Right lobe of liver (tissue), 6 donors: ENCODE results near the gene NPAS1. TPM values are rescaled to one million over a fixed set of nuclear protein-coding genes. Genes with fewer than 3 reads are reported as not detected.

ENCODE experiments used
- ATAC-seq, 4 donors: fragments of 200-7000 bp; cut with Tn5 transposase; one replicate each; pipeline ENCODE4 v1.9.1; 2020; ENCODE audit warnings: mild to moderate bottlenecking in 4 of 4, moderate library complexity in 4 of 4
- DNase-seq, 3 donors: peaks; one replicate each; pipeline ENCODE4 v3.0.0-alpha.2; 2020
- H3K27ac ChIP-seq, 3 donors: fragments of 200-600 bp; one replicate each; pipeline ENCODE4 v1.8.0; 2022
- H3K27me3 ChIP-seq, 2 donors: fragments of 200-600 bp; one replicate each; pipeline ENCODE4 v1.8.0; 2022
- H3K36me3 ChIP-seq, 4 donors: fragments of 200-600 bp; sonication (generic) in 1 of 4; one replicate each; pipeline versions ENCODE4 v1.5.1 to v1.8.0; 2017 to 2022; ENCODE audit warnings: control low read depth in 1 of 4
- H3K4me1 ChIP-seq, 4 donors: fragments of 200-600 bp; sonication (generic) in 1 of 4; one replicate each; pipeline versions ENCODE4 v1.5.1 to v1.8.0; 2017 to 2022; ENCODE audit warnings: control low read depth in 1 of 4
- H3K4me3 ChIP-seq, 3 donors: fragments of 200-600 bp; one replicate each; pipeline ENCODE4 v1.8.0; 2022
- H3K9me3 ChIP-seq, 4 donors: fragments of 200-600 bp; sonication (generic) in 1 of 4; one replicate each; pipeline versions ENCODE4 v1.5.1 to v1.8.0; 2017 to 2022; ENCODE audit warnings: control low read depth in 1 of 4
- CTCF ChIP-seq, 4 donors: fragments of 200-600 bp in 3 of 4; fragments of 450-650 bp in 1 of 4; IDR thresholded peaks; one replicate each; pipeline versions ENCODE4 v1.5.1 to v1.8.0; 2016 to 2022; ENCODE audit warnings: antibody characterized with exemption in 4 of 4, mild to moderate bottlenecking in 2 of 4
- POLR2A ChIP-seq: fragments of 450-650 bp; IDR thresholded peaks from one replicate; pipeline ENCODE4 v1.6.1; 2017; ENCODE audit warnings: antibody characterized with exemption, mild to moderate bottlenecking
- WGBS: methylation state at CpG from one replicate; pipeline ENCODE4 v1.1.6; 2018; ENCODE audit warnings: low coverage, low lambda C conversion rate; ENCODE audit not compliant: insufficient coverage; ENCODE audit errors: missing lambda C conversion rate; 5-methylcytosine and 5-hydroxymethylcytosine counted together
- intact Hi-C, 2 donors: fragments of 100-400 bp; cut with DNase I; formaldehyde crosslinking; loops; one replicate each; pipeline versions ENCODE4 v1.11.2 to v1.14.1; 2022
- total RNA-seq, 6 experiments: library from RNA; depleted of rRNA in 2 of 6; stranded (reverse); fragments of >200 nt in 2 of 6; fragmentation: NEBNext Ultra II Directional in 3 of 6; extraction: Animal tissue kit (Norgen Biotek cat#: 25700) in 3 of 6; gene quantifications; one replicate each; pipeline versions ENCODE4 v1.1.0 to v1.2.4, GENCODE V29; 2016 to 2023
- donor health status: DM: no; HTN: yes; CAD: no.
- donor health status: DM: no; HTN: no; CAD: no.
- donor health status: DM: no; HTN: no; CAD: no.
- donor health status: DM: no; HTN: yes; CAD: no.
- donor health status: DM: no; HTN: yes; CAD: no.

The NPAS1 gene
- total RNA-seq, 6 experiments from 2014 or later: 1.3 to 1.7 TPM; not detected in 4

GRCh38 chr19:47069795-47070194, 50.2 kb downstream of the NPAS1 start:
- intact Hi-C loops: loop anchor here in 1 of 2 donors (10.0 kb wide), 1 partner anchor 55 kb away; no protein-coding TSS in a partner anchor
- WGBS: 45% methylated on average over 1 of the region's 15 CpGs
- Histone ChIP-seq H3K4me3 (no peak overlapping the region), H3K36me3 (peaks cover 0 to 65% (median 32%) of the 10 kb centered on the region in 4 donors), H3K27ac (no peak overlapping the region), H3K9me3 (no peaks in the 10 kb centered on the region), H3K4me1 (no peaks in the 10 kb centered on the region), H3K27me3 (no peaks in the 10 kb centered on the region)
- DNase-seq (no peak), ATAC-seq (no peak)
- TF ChIP-seq CTCF (IDR thresholded peaks at IDR 0.05) (no peak), POLR2A (no peak)

GRCh38 chr19:47070756-47071155, 51.1 kb downstream of the NPAS1 start:
- Histone ChIP-seq H3K9me3 (no peaks in the 10 kb centered on the region), H3K4me1 (no peaks in the 10 kb centered on the region), H3K27ac (no peak overlapping the region), H3K36me3 (peaks cover 0 to 66% (median 31%) of the 10 kb centered on the region in 4 donors), H3K4me3 (no peak overlapping the region), H3K27me3 (no peaks in the 10 kb centered on the region)
- TF ChIP-seq POLR2A: no peak
- TF ChIP-seq CTCF (IDR thresholded peaks at IDR 0.05): no peak
- ATAC-seq (no peak), DNase-seq (no peak)
- 91% methylated on average over 14 of the region's 18 CpGs for WGBS
- intact Hi-C loops: loop anchor here in 1 of 2 donors (10.0 kb wide), 1 partner anchor 54 kb away; no protein-coding TSS in a partner anchor

- intact Hi-C loops: loop anchor here in 1 of 2 donors (10.0 kb wide), 1 partner anchor 53 kb away; no protein-coding TSS in a partner anchor
- Histone ChIP-seq H3K27ac (no peak overlapping the region), H3K4me3 (no peak overlapping the region), H3K27me3 (no peaks in the 10 kb centered on the region), H3K9me3 (no peaks in the 10 kb centered on the region), H3K36me3 (peaks cover 0 to 66% (median 26%) of the 10 kb centered on the region in 4 donors), H3K4me1 (no peaks in the 10 kb centered on the region)
- ATAC-seq: no peak
- DNase-seq: no peak
- WGBS: 100% methylated on average over 2 of the region's 12 CpGs
- TF ChIP-seq CTCF (IDR thresholded peaks at IDR 0.05): no peak
- no peak for TF ChIP-seq POLR2A
These were observed 52.1 kb downstream of the NPAS1 start for GRCh38 chr19:47071731-47072130.

GRCh38 chr19:47072323-47072722, 52.7 kb downstream of the NPAS1 start:
- 77% methylated on average over 4 of the region's 17 CpGs for WGBS
- no peak overlapping the region for H3K4me3 ChIP-seq
- ATAC-seq (no peak), DNase-seq (no peak)
- H3K36me3 ChIP-seq: peaks cover 0 to 66% (median 22%) of the 10 kb centered on the region in 4 donors
- H3K27me3 ChIP-seq: no peaks in the 10 kb centered on the region
- TF ChIP-seq POLR2A (no peak), CTCF (IDR thresholded peaks at IDR 0.05) (no peak)
- H3K4me1 ChIP-seq: no peaks in the 10 kb centered on the region
- H3K27ac ChIP-seq: no peak overlapping the region
- no peaks in the 10 kb centered on the region for H3K9me3 ChIP-seq
- intact Hi-C loops: loop anchor here in 1 of 2 donors (10.0 kb wide), 1 partner anchor 52 kb away; no protein-coding TSS in a partner anchor
